Parathyroid adenoma (tissue), 2 donors: ENCODE measurements around the gene MEGF9.
A peak's percentile ranks its signal among the peaks of the same experiment; 100 is the strongest.

Source experiments
- H2AFZ ChIP-seq: fragments of 300-600 bp; sonication (generic); one replicate; pipeline ENCODE4 v1.7.0; 2017; ENCODE audit warnings: antibody characterized with exemption, mild to moderate bottlenecking
- H3K27ac ChIP-seq: fragments of 300-600 bp; sonication (generic); one replicate; pipeline ENCODE4 v1.7.0; 2017
- H3K27me3 ChIP-seq: fragments of 300-600 bp; sonication (generic); one replicate; pipeline ENCODE4 v1.7.0; 2017; ENCODE audit warnings: low read length; ENCODE audit not compliant: control insufficient read depth, insufficient read depth
- H3K36me3 ChIP-seq: fragments of 300-600 bp; sonication (generic); one replicate; pipeline ENCODE4 v1.7.0; 2017; ENCODE audit warnings: low read length; ENCODE audit not compliant: control insufficient read depth, insufficient read depth
- H3K4me1 ChIP-seq: fragments of 300-600 bp; sonication (generic); one replicate; pipeline ENCODE4 v1.7.0; 2017; ENCODE audit warnings: control low read depth
- H3K4me2 ChIP-seq: fragments of 300-600 bp; sonication (generic); one replicate; pipeline ENCODE4 v1.7.0; 2017; ENCODE audit warnings: low read length
- H3K4me3 ChIP-seq: fragments of 300-600 bp; sonication (generic); one replicate; pipeline ENCODE4 v1.7.0; 2017; ENCODE audit warnings: low read depth, low read length
- H3K79me2 ChIP-seq: fragments of 300-600 bp; sonication (generic); one replicate; pipeline ENCODE4 v1.7.0; 2017; ENCODE audit warnings: control low read depth
- H3K9ac ChIP-seq: fragments of 300-600 bp; sonication (generic); one replicate; pipeline ENCODE4 v1.7.0; 2017; ENCODE audit warnings: mild to moderate bottlenecking
- H3K9me3 ChIP-seq: fragments of 300-600 bp; sonication (generic); one replicate; pipeline ENCODE4 v1.7.0; 2017; ENCODE audit warnings: low read length; ENCODE audit not compliant: control insufficient read depth
- CTCF ChIP-seq: fragments of 300-600 bp; sonication (generic); IDR thresholded peaks from one replicate; pipeline ENCODE4 v1.7.0; 2017; ENCODE audit warnings: antibody characterized with exemption, mild to moderate bottlenecking
- donor health status: primary hyperparathyroidism.

The MEGF9 gene

GRCh38 chr9:120621941-120622340, 92.3 kb downstream of the MEGF9 start:
- TF ChIP-seq CTCF, result no peak
- no peaks in the 10 kb centered on the region for H3K79me2 ChIP-seq
- no peak overlapping the region for H2AFZ ChIP-seq
- no peak overlapping the region for H3K27ac ChIP-seq
- H3K9ac ChIP-seq, result no peak overlapping the region
- H3K4me3 ChIP-seq, result no peak overlapping the region
- no peaks in the 10 kb centered on the region for H3K27me3 ChIP-seq
- no peak overlapping the region for H3K4me2 ChIP-seq
- no peaks in the 10 kb centered on the region for H3K36me3 ChIP-seq
- H3K4me1 ChIP-seq, result no peaks in the 10 kb centered on the region
- H3K9me3 ChIP-seq, result no peaks in the 10 kb centered on the region

GRCh38 chr9:120619751-120620655, 94.3 kb downstream of the MEGF9 start:
- no peak overlapping the region for H3K4me2 ChIP-seq
- no peak overlapping the region for H3K27ac ChIP-seq
- peak; percentile 68 for TF ChIP-seq CTCF
- H3K79me2 ChIP-seq, result no peaks in the 10 kb centered on the region
- H3K9me3 ChIP-seq, result no peaks in the 10 kb centered on the region
- H3K27me3 ChIP-seq, result no peaks in the 10 kb centered on the region
- no peak overlapping the region for H3K4me3 ChIP-seq
- H3K9ac ChIP-seq, result no peak overlapping the region
- H3K36me3 ChIP-seq, result no peaks in the 10 kb centered on the region
- H3K4me1 ChIP-seq, result no peaks in the 10 kb centered on the region
- no peak overlapping the region for H2AFZ ChIP-seq

- Histone ChIP-seq H3K27ac (no peak overlapping the region), H3K9ac (no peak overlapping the region), H3K36me3 (no peaks in the 10 kb centered on the region), H3K4me1 (no peaks in the 10 kb centered on the region), H3K4me3 (no peak overlapping the region), H3K27me3 (no peaks in the 10 kb centered on the region), H3K4me2 (no peak overlapping the region), H3K9me3 (no peaks in the 10 kb centered on the region), H2AFZ (no peak overlapping the region), H3K79me2 (no peaks in the 10 kb centered on the region)
- TF ChIP-seq CTCF, result no peak
Observed at GRCh38 chr9:120616966-120617935, 97.0 kb downstream of the MEGF9 start.

GRCh38 chr9:120612218-120612617, 102.1 kb downstream of the MEGF9 start:
- H3K27me3 ChIP-seq, result no peaks in the 10 kb centered on the region
- H3K79me2 ChIP-seq, result no peaks in the 10 kb centered on the region
- no peak overlapping the region for H2AFZ ChIP-seq
- no peak for TF ChIP-seq CTCF
- no peak overlapping the region for H3K4me3 ChIP-seq
- no peak overlapping the region for H3K27ac ChIP-seq
- H3K9me3 ChIP-seq, result no peaks in the 10 kb centered on the region
- H3K4me2 ChIP-seq, result no peak overlapping the region
- no peaks in the 10 kb centered on the region for H3K36me3 ChIP-seq
- no peaks in the 10 kb centered on the region for H3K4me1 ChIP-seq
- H3K9ac ChIP-seq, result no peak overlapping the region
